ENCODE results near the gene PTPRT. TPM values are rescaled to one million over a fixed set of nuclear protein-coding genes. Genes with fewer than 3 reads are reported as not detected.

Gene PTPRT
- total RNA-seq, 1 experiment from 2014 or later = not detected

GRCh38 chr20:42706759-42707158 lies 482.9 kb downstream of the PTPRT start:
- Histone ChIP-seq H3K9ac (ENCODE audit: low read length) (no peak overlapping the region), H3K4me1 (ENCODE audit: control insufficient read depth in 1 of 2, insufficient read depth in 2 of 2, low read length in 2 of 2) (no peaks in the 10 kb centered on the region), H3K27me3 (ENCODE audit: insufficient read depth, low read length) (no peaks in the 10 kb centered on the region), H3K9me2 (ENCODE audit: insufficient read depth) (no peaks in the 10 kb centered on the region), H3K4me3 (replicated peaks in 1 of 2; ENCODE audit: low read depth in 1 of 2, low read length in 2 of 2) (no peak overlapping the region), H4K20me1 (ENCODE audit: insufficient read depth) (no peaks in the 10 kb centered on the region), H3K9me3 (ENCODE audit: control insufficient read depth in 1 of 2, insufficient read depth in 1 of 2, low read depth in 1 of 2, low read length in 2 of 2) (peaks cover 25 to 29% of the 10 kb centered on the region in 2 experiments; a peak in 2 of 4 replicates), H3K36me3 (ENCODE audit: control insufficient read depth in 1 of 2, insufficient read depth in 2 of 2, low read length in 2 of 2) (no peaks in the 10 kb centered on the region), H3K4me2 (ENCODE audit: low read length) (no peak overlapping the region), H3K27ac (ENCODE audit: low read depth, low read length) (no peak overlapping the region), H3K79me2 (ENCODE audit: insufficient read depth, low read length) (no peaks in the 10 kb centered on the region), H2AFZ (ENCODE audit: low read depth, low read length, poor library complexity, severe bottlenecking) (no peak overlapping the region)
- no TSS peak for BruUV-seq (replicated peaks)
- intact Hi-C loops (cut with micrococcal nuclease) = no loop called here
- RAD21 ChIA-PET (ENCODE audit: low non-redundant PET in 1 of 2, low total read pairs in 2 of 2, uncharacterized antibody in 2 of 2, unreplicated experiment in 2 of 2) = no interaction called here
- CTCF ChIA-PET = no interaction called here
- TF ChIP-seq EZH2phosphoT487 (IDR thresholded peaks at IDR 0.05; ENCODE audit: borderline replicate concordance) (no peak), MAX (IDR thresholded peaks at IDR 0.05) (no peak), YY1 (IDR thresholded peaks at IDR 0.05; ENCODE audit: extremely low read depth, insufficient replicate concordance, low read depth, low read length) (no peak), POLR2AphosphoS5 (IDR thresholded peaks at IDR 0.05; ENCODE audit: low read depth, low read length) (no peak), ZFX (IDR thresholded peaks at IDR 0.05) (no peak), CTCF (IDR thresholded peaks at IDR 0.05 in 2 of 3, conservative IDR thresholded peaks at IDR 0.05 in 1 of 3; ENCODE audit: borderline replicate concordance in 1 of 3, insufficient read depth in 1 of 3, low read depth in 2 of 3, low read length in 2 of 3) (no peak), FOSL1 (IDR thresholded peaks at IDR 0.05; ENCODE audit: low read depth) (no peak), CBX3 (IDR thresholded peaks at IDR 0.05; ENCODE audit: low read depth) (no peak), ATF3 (IDR thresholded peaks at IDR 0.05) (no peak), TCF7L2 (IDR thresholded peaks at IDR 0.05; ENCODE audit: borderline replicate concordance, extremely low read depth, insufficient read depth, insufficient read length) (no peak), ELF1 (IDR thresholded peaks at IDR 0.05; ENCODE audit: borderline replicate concordance, low read depth) (no peak), RAD21 (IDR thresholded peaks at IDR 0.05; ENCODE audit: low read depth) (no peak), ZBTB33 (IDR thresholded peaks at IDR 0.05; ENCODE audit: extremely low read depth, insufficient replicate concordance, low read length) (no peak), POLR2A (IDR thresholded peaks at IDR 0.05; ENCODE audit: borderline replicate concordance, extremely low read depth, insufficient read depth, insufficient read length) (no peak)
- DNase-seq (ENCODE audit: low read depth, low spot score) (no peak), ATAC-seq (no peak)
- POLR2A ChIA-PET = no interaction called here

Data from HCT116 (cell line).